Measurements from ENCODE around the gene OLFML3. TPM values are rescaled to one million over a fixed set of nuclear protein-coding genes. Genes with fewer than 3 reads are reported as not detected.

Gene OLFML3
- total RNA-seq, 1 experiment from 2014 or later, result 171 TPM

DNA sequence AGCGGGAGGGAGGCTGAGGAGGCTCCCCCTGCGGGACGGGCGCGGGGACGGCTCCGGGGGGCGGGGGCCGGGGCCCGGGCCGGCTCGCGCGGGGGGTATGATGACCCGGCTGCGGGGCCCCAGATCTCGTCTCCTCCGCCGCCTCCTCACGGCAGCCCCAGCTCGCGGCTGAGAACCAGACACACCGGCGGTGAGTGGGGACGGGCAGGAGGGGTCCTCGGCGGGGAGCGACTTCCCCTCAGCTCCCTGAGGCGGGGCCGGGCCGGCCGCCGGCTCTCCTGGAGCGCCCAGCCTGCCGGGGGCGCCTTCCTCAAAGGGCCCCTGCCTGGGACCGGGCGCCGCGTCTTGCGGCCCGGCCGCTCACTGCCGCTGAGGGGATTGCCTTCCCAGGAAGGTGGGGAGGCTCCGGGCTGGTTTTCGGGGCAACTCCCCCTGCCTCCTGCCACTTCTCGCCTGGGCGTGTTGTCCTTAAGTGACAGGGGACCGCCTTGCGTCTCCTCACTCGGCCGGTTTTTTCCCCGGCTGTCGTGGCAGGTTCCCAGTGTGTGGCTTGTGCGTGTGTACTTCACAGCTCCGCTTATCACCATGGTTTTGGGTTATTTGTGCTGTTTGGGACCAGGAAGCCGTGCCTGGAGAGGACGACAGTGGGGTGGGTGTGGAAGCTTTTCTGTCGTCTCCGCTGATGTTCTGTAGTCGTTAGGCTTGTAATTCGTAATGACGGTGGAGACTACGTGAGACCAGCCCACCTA lies 49.4 kb upstream of the OLFML3 start:
- H2BK120ac ChIP-seq (ENCODE audit: low read depth, low read length, poor library complexity, severe bottlenecking), result no peak overlapping the region
- no peak overlapping the region for H3K56ac ChIP-seq (ENCODE audit: insufficient read length, low read depth, low read length)
- H3K79me2 ChIP-seq (ENCODE audit: insufficient read depth, low read length), result peaks cover 10% of the 10 kb centered on the region; the same call in 1 of the 2 replicates
- peak overlapping the region; percentile 48 for H3K9ac ChIP-seq (ENCODE audit: extremely low read depth, insufficient read length, low read length)
- Mint-ChIP-seq H3K4me3 (peak overlapping the region; percentile 90 to 92), H3K27me3 (ENCODE audit: low read depth) (peaks cover 4% of the 10 kb centered on the region), H3K9me3 (no peaks in the 10 kb centered on the region), H3K36me3 (ENCODE audit: insufficient read depth in 1 of 3, low read depth in 3 of 3) (no peaks in the 10 kb centered on the region), H3K4me1 (peaks cover 33 to 36% of the 10 kb centered on the region in 2 experiments), H3K27ac (peak overlapping the region in 2 of 3 experiments; percentile 26 to 85; a peak in 3 of 7 replicates)
- H4K8ac ChIP-seq (replicated peaks; ENCODE audit: insufficient read length, low read depth, low read length), result no peak overlapping the region
- no peak overlapping the region for H3K23ac ChIP-seq (ENCODE audit: insufficient read length, low read depth, low read length)
- H3K27ac ChIP-seq (ENCODE audit: insufficient read length, low read depth, low read length), result no peak overlapping the region
- no peak overlapping the region for H4K91ac ChIP-seq (ENCODE audit: insufficient read length, low read depth, low read length)
- no peak overlapping the region for H2BK15ac ChIP-seq (ENCODE audit: low read depth, low read length)
- H2BK20ac ChIP-seq (ENCODE audit: low read depth, low read length, poor library complexity, severe bottlenecking), result no peak overlapping the region
- H3K18ac ChIP-seq (ENCODE audit: insufficient read length, low read depth, low read length), result peak overlapping the region; percentile 10
- H4K5ac ChIP-seq (ENCODE audit: insufficient read length, low read depth, low read length), result no peak overlapping the region
- no peak overlapping the region for H2BK12ac ChIP-seq (ENCODE audit: insufficient read length, low read depth, low read length)
- H3K27me3 ChIP-seq (ENCODE audit: insufficient read depth, low read length), result no peaks in the 10 kb centered on the region
- H3K4me2 ChIP-seq (ENCODE audit: insufficient read depth, insufficient read length, low read length), result peak overlapping the region; percentile 97
- peak overlapping the region; percentile 47 for H3K14ac ChIP-seq (ENCODE audit: insufficient read depth, low read length)
- no peaks in the 10 kb centered on the region for H3K9me3 ChIP-seq (ENCODE audit: control insufficient read depth, low read depth, low read length)
- no peak; the same call in 1 of the 3 replicates for TF ChIP-seq CTCF (conservative IDR thresholded peaks at IDR 0.05)
- H2BK5ac ChIP-seq (ENCODE audit: insufficient read length, low read length), result no peak overlapping the region
- no peak overlapping the region for H3T11ph ChIP-seq (ENCODE audit: low read length)
- no peak overlapping the region for H3K4ac ChIP-seq (ENCODE audit: low read depth, low read length)
- no peaks in the 10 kb centered on the region for H4K20me1 ChIP-seq (ENCODE audit: control insufficient read depth, insufficient read depth, insufficient read length)
- no peaks in the 10 kb centered on the region for H3K4me1 ChIP-seq (ENCODE audit: insufficient read depth, low read length)
- no peak overlapping the region for H2AFZ ChIP-seq (ENCODE audit: low read length)
- WGBS (ENCODE audit: extremely low coverage, insufficient read length, low lambda C conversion rate), result no CpG with 5 or more reads among the region's 64 CpGs
- H2AK5ac ChIP-seq (ENCODE audit: insufficient read length, low read length), result no peak overlapping the region
- H3K79me1 ChIP-seq (ENCODE audit: insufficient read depth, low read depth, low read length, poor library complexity, severe bottlenecking), result no peaks in the 10 kb centered on the region
- peaks cover 16% of the 10 kb centered on the region for H3K23me2 ChIP-seq (ENCODE audit: insufficient read length, low read depth, low read length, poor library complexity, severe bottlenecking)
- DNase-seq, result no peak

All from H9 (cell line).